ENCODE measurements around the gene CAPZB. TPM values are rescaled to one million over a fixed set of nuclear protein-coding genes. Genes with fewer than 3 reads are reported as not detected.

CAPZB gene
- total RNA-seq, 1 donor from 2014 or later, result 102 TPM

DNA sequence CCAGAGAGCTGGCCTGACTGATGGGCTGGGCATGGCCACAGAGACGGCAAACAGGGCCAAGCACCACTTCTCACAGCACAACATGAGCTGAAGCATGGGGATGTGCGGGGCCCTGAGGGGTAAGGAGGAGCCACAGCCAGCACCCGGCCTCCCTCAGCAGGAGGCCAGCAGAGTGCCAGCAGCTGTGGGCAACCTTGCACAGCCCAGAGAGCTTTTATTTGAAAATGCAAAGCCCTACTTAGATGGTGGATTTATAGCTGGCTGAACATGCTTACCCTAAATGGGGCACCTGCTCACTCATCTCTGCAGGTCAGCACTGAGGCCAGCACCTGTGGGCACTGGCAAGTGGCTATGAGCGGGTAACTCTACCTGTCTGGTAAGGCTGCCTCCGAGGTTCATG lies 129.1 kb downstream of the CAPZB start:
- Histone ChIP-seq H3K4me3 (no peak overlapping the region), H3K27me3 (no peaks in the 10 kb centered on the region), H3K4me1 (no peaks in the 10 kb centered on the region), H3K27ac (no peak overlapping the region), H3K36me3 (peaks cover 56 to 58% of the 10 kb centered on the region in 2 donors), H3K9me3 (no peaks in the 10 kb centered on the region)
- intact Hi-C loops (cut with DNase I), result no loop called here
- no peak for DNase-seq (ENCODE audit: low spot score in 2 of 2)
- TF ChIP-seq, protein P1, sequence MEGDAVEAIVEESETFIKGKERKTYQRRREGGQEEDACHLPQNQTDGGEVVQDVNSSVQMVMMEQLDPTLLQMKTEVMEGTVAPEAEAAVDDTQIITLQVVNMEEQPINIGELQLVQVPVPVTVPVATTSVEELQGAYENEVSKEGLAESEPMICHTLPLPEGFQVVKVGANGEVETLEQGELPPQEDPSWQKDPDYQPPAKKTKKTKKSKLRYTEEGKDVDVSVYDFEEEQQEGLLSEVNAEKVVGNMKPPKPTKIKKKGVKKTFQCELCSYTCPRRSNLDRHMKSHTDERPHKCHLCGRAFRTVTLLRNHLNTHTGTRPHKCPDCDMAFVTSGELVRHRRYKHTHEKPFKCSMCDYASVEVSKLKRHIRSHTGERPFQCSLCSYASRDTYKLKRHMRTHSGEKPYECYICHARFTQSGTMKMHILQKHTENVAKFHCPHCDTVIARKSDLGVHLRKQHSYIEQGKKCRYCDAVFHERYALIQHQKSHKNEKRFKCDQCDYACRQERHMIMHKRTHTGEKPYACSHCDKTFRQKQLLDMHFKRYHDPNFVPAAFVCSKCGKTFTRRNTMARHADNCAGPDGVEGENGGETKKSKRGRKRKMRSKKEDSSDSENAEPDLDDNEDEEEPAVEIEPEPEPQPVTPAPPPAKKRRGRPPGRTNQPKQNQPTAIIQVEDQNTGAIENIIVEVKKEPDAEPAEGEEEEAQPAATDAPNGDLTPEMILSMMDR (IDR thresholded peaks at IDR 0.05), result no peak

DNA sequence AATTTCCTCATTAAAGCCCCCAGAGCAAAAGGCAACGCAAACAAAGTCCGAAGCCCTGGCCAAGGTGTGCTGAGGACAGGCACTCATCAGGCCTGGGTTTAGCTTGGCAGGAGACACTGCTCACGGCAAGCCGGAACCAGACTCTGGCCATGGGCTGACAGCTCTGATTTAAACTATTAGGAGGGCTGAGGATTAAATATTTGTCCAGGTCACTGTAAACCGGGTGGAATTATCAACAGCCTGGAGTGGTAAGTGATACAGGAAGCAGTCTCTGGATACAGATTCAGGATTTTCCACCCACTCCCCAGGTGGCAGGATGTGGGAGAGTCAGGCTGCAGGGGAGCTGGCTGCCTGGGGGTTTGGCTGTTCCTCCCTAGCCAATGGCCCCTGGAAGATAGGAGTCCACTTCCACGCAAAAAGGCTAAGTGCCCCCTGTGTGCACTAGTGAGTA lies 130.8 kb downstream of the CAPZB start:
- DNase-seq (ENCODE audit: low spot score in 2 of 2), result no peak
- Histone ChIP-seq H3K4me1 (no peaks in the 10 kb centered on the region), H3K27ac (no peak overlapping the region), H3K36me3 (peaks cover 66% of the 10 kb centered on the region in 2 donors), H3K4me3 (no peak overlapping the region), H3K27me3 (no peaks in the 10 kb centered on the region), H3K9me3 (no peaks in the 10 kb centered on the region)
- TF ChIP-seq, protein P1 (IDR thresholded peaks at IDR 0.05), result no peak
- intact Hi-C loops (cut with DNase I), result no loop called here

DNA sequence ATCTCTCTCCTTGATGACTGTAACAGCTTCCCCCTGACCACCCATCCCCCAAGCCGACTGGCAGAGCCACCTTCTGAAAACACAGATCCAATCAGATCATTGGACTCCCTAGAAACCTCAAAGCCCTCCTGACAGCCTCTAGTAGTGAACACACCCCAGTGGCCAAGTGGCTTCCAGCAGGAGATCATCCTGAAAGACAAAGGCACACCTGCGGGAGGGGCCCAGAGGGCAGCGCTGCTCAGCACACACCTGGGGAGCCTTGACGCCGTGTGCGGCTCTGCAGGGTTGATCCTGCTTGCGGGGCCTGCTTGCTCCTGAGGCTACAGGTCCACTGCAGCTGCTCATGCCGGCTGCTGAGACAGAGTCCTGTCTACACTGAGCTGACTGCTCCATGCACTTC lies 131.7 kb downstream of the CAPZB start:
- TF ChIP-seq, protein P1 (IDR thresholded peaks at IDR 0.05), result no peak
- Histone ChIP-seq H3K27me3 (no peaks in the 10 kb centered on the region), H3K36me3 (peaks cover 76% of the 10 kb centered on the region in 2 donors), H3K4me1 (no peaks in the 10 kb centered on the region), H3K4me3 (no peak overlapping the region), H3K27ac (no peak overlapping the region), H3K9me3 (no peaks in the 10 kb centered on the region)
- intact Hi-C loops (cut with DNase I), result no loop called here
- DNase-seq (ENCODE audit: low spot score in 2 of 2), result no peak

DNA sequence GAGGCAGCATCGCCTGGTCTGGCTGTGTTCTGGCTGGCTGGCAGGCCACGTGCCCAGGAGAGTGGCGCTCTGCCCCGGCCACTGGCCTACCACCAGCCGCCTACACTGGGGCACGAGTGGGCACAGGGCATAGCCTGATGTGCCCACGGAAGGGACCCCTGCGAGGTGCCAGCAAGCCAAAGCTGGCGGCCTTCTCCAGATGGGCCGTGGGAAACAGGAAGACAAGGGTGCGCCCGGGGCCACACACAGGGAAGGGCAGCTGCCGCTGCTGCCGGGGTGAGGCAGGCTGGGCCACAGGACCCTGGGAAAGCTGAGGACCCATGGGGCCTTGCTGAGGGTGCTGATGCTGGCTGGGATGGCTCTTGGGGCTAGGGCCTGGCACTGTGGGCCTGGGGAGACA lies 132.5 kb downstream of the CAPZB start:
- Histone ChIP-seq H3K4me3 (no peak overlapping the region), H3K27ac (no peak overlapping the region), H3K4me1 (no peaks in the 10 kb centered on the region), H3K27me3 (no peaks in the 10 kb centered on the region), H3K36me3 (peaks cover 76 to 80% of the 10 kb centered on the region in 2 donors), H3K9me3 (no peaks in the 10 kb centered on the region)
- intact Hi-C loops (cut with DNase I), result no loop called here
- no peak for DNase-seq (ENCODE audit: low spot score in 2 of 2)
- TF ChIP-seq, protein P1 (IDR thresholded peaks at IDR 0.05), result no peak

DNA sequence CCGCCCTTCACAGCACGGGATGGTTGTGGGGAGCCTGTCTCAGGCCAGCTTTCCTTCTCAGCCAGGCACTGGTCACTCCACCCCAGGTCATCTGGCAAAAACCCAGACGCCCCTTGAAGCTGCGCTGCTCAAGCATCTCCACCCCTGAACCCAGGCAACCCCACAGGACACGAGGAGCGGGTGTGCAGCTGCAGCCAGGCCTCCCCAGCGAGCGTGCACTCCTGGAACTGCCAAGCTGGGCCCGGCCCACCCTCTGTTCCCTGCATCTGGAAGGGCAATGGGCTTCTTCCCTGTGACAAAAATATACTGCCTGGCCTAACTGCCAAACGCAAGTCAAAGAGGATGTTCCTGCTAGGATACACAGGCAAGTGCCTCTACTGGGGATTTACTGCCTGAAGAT lies 133.5 kb downstream of the CAPZB start:
- H3K27ac ChIP-seq, result no peak overlapping the region
- H3K36me3 ChIP-seq, result peaks cover 74 to 77% of the 10 kb centered on the region in 2 donors
- no peak for DNase-seq (ENCODE audit: low spot score in 2 of 2)
- no peaks in the 10 kb centered on the region for H3K27me3 ChIP-seq
- no peaks in the 10 kb centered on the region for H3K9me3 ChIP-seq
- intact Hi-C loops (cut with DNase I), result no loop called here
- no peaks in the 10 kb centered on the region for H3K4me1 ChIP-seq
- TF ChIP-seq, protein P1 (IDR thresholded peaks at IDR 0.05), result no peak
- no peak overlapping the region for H3K4me3 ChIP-seq

DNA sequence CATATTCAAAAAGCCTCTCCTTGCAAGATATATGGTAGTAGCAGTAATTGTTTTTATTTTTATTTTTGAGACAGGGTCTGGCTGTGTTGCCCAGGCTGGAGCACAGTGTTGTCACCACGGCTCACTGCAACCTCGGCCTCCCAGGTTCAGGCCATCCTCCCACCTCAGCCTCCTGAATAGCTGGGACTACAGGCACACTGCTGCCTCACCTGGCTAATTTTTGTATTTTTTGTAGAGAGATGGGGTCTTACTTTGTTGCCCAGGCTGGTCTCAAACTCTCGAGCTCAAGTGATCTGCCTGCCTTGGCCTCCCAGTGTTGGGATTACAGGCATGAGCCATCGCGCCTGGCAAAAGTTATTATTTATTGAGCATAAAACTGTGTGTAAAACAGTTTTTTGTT lies 134.8 kb downstream of the CAPZB start:
- intact Hi-C loops (cut with DNase I), result no loop called here
- TF ChIP-seq, protein P1 (IDR thresholded peaks at IDR 0.05), result no peak
- Histone ChIP-seq H3K4me3 (no peak overlapping the region), H3K9me3 (no peaks in the 10 kb centered on the region), H3K27me3 (no peaks in the 10 kb centered on the region), H3K4me1 (no peaks in the 10 kb centered on the region), H3K36me3 (peaks cover 61 to 65% of the 10 kb centered on the region in 2 donors), H3K27ac (no peak overlapping the region)
- DNase-seq (ENCODE audit: low spot score in 2 of 2), result no peak
